Nephron (organoid): Measurements from ENCODE around the gene IRF6.

Source experiments
- H3K27ac Mint-ChIP-seq, 3 experiments: 2 replicates each; pipeline ENCODE4 v1.8.0; 2020; ENCODE audit warnings: mixed read lengths in 3 of 3, mild to moderate bottlenecking in 2 of 3, moderate library complexity in 1 of 3
- H3K27me3 Mint-ChIP-seq: 2 replicates; pipeline ENCODE4 v1.8.0; 2021; ENCODE audit warnings: low read depth, mild to moderate bottlenecking, moderate library complexity, mixed read lengths
- H3K36me3 Mint-ChIP-seq: 2 replicates; pipeline ENCODE4 v1.8.0; 2020; ENCODE audit warnings: low read depth, mixed read lengths
- H3K4me1 Mint-ChIP-seq: 2 replicates; pipeline ENCODE4 v1.8.0; 2020; ENCODE audit warnings: mixed read lengths
- H3K4me3 Mint-ChIP-seq, 3 experiments: 2 replicates each; pipeline ENCODE4 v1.8.0; 2020; ENCODE audit warnings: mild to moderate bottlenecking in 3 of 3, mixed read lengths in 3 of 3, moderate library complexity in 2 of 3
- H3K9me3 Mint-ChIP-seq: 2 replicates; pipeline ENCODE4 v1.8.0; 2020; ENCODE audit warnings: mixed read lengths
- CTCF ChIP-seq, 3 experiments: fragments of 200-600 bp; sonication (generic); IDR thresholded peaks; one replicate each; pipeline ENCODE4 v1.5.0; 2021; ENCODE audit warnings: antibody characterized with exemption in 3 of 3; ENCODE audit not compliant: unreplicated experiment in 3 of 3

IRF6 gene

GRCh38 chr1:209850342-209850979, 44.5 kb upstream of the IRF6 start:
- Mint-ChIP-seq H3K9me3 (no peaks in the 10 kb centered on the region), H3K4me3 (no peak overlapping the region), H3K27ac (no peak overlapping the region), H3K27me3 (no peaks in the 10 kb centered on the region), H3K36me3 (peaks cover 47% of the 10 kb centered on the region), H3K4me1 (no peaks in the 10 kb centered on the region)
- TF ChIP-seq CTCF (IDR thresholded peaks at IDR 0.05; ENCODE audit: unreplicated experiment in 3 of 3), result peak; percentile 37 to 48 (median 47)

GRCh38 chr1:209849388-209849787, 43.4 kb upstream of the IRF6 start:
- no peaks in the 10 kb centered on the region for H3K9me3 Mint-ChIP-seq
- H3K4me3 Mint-ChIP-seq, result no peak overlapping the region
- H3K27ac Mint-ChIP-seq, result no peak overlapping the region
- TF ChIP-seq CTCF (IDR thresholded peaks at IDR 0.05; ENCODE audit: unreplicated experiment in 3 of 3), result no peak
- H3K27me3 Mint-ChIP-seq, result no peaks in the 10 kb centered on the region
- peaks cover 52% of the 10 kb centered on the region for H3K36me3 Mint-ChIP-seq
- no peaks in the 10 kb centered on the region for H3K4me1 Mint-ChIP-seq

- Mint-ChIP-seq H3K4me1 (no peaks in the 10 kb centered on the region), H3K4me3 (no peak overlapping the region), H3K9me3 (no peaks in the 10 kb centered on the region), H3K27ac (no peak overlapping the region), H3K27me3 (no peaks in the 10 kb centered on the region), H3K36me3 (peaks cover 57% of the 10 kb centered on the region)
- no peak for TF ChIP-seq CTCF (IDR thresholded peaks at IDR 0.05; ENCODE audit: unreplicated experiment in 3 of 3)
These were observed 39.4 kb upstream of the IRF6 start for GRCh38 chr1:209845408-209845725.

- peaks cover 58% of the 10 kb centered on the region for H3K36me3 Mint-ChIP-seq
- H3K9me3 Mint-ChIP-seq, result no peaks in the 10 kb centered on the region
- TF ChIP-seq CTCF (IDR thresholded peaks at IDR 0.05; ENCODE audit: unreplicated experiment in 3 of 3), result no peak
- no peak overlapping the region for H3K4me3 Mint-ChIP-seq
- H3K27ac Mint-ChIP-seq, result no peak overlapping the region
- no peaks in the 10 kb centered on the region for H3K4me1 Mint-ChIP-seq
- no peaks in the 10 kb centered on the region for H3K27me3 Mint-ChIP-seq
These were observed 38.9 kb upstream of the IRF6 start for GRCh38 chr1:209844695-209845407.

GRCh38 chr1:209840611-209841010, 34.7 kb upstream of the IRF6 start:
- no peaks in the 10 kb centered on the region for H3K4me1 Mint-ChIP-seq
- no peak for TF ChIP-seq CTCF (IDR thresholded peaks at IDR 0.05; ENCODE audit: unreplicated experiment in 3 of 3)
- no peaks in the 10 kb centered on the region for H3K9me3 Mint-ChIP-seq
- no peaks in the 10 kb centered on the region for H3K27me3 Mint-ChIP-seq
- H3K27ac Mint-ChIP-seq, result no peak overlapping the region
- H3K36me3 Mint-ChIP-seq, result peaks cover 70% of the 10 kb centered on the region
- H3K4me3 Mint-ChIP-seq, result no peak overlapping the region
